K562 (cell line): Measurements from ENCODE around the gene USP4. TPM values are rescaled to one million over a fixed set of nuclear protein-coding genes. Genes with fewer than 3 reads are reported as not detected.

Experiments used
- FOXJ2 ChIP-seq: fragments of 200-800 bp; sonication (Bioruptor generic); IDR thresholded peaks from 2 replicates; pipeline ENCODE4 v1.6.1; 2016; ENCODE audit warnings: missing genetic modification characterization, missing compliant biosample characterization
- FOXJ3 ChIP-seq: sonication (generic); formaldehyde crosslinking; IDR thresholded peaks from 2 replicates; pipeline ENCODE4 v1.4.0; 2020; ENCODE audit warnings: mild to moderate bottlenecking, missing genetic modification reagents
- FUS ChIP-seq: fragments of 200-400 bp; formaldehyde crosslinking; optimal IDR thresholded peaks from 2 replicates; pipeline ENCODE3; 2017; ENCODE audit warnings: low read depth, low read length
- GABPA ChIP-seq: fragments of 200-800 bp; sonication (Bioruptor generic); conservative IDR thresholded peaks from 2 replicates; pipeline ENCODE4 v1.6.1; 2016; ENCODE audit warnings: low read depth, missing genetic modification characterization, missing compliant biosample characterization
- HLTF ChIP-seq: fragments of 450-650 bp; IDR thresholded peaks from 2 replicates; pipeline ENCODE4 v1.6.1; 2016
- HMGN3 ChIP-seq: IDR thresholded peaks from 2 replicates; pipeline ENCODE4 v1.6.1; 2011; ENCODE audit warnings: borderline replicate concordance, low read depth, mild to moderate bottlenecking, mixed read lengths, low read length; ENCODE audit not compliant: insufficient read length; ENCODE audit errors: extremely low read depth
- HNRNPUL1 ChIP-seq: fragments of 200-400 bp; formaldehyde crosslinking; IDR thresholded peaks from 2 replicates; pipeline ENCODE4 v1.6.1; 2017; ENCODE audit warnings: low read length
- KDM2B ChIP-seq: fragments of 250-450 bp; sonication (Bioruptor Pico); IDR thresholded peaks from 2 replicates; pipeline ENCODE4 v1.8.0; 2021; ENCODE audit warnings: mild to moderate bottlenecking, moderate library complexity
- MAFG ChIP-seq: fragments of 450-650 bp; conservative IDR thresholded peaks from 2 replicates; pipeline ENCODE4 v1.6.1; 2016; ENCODE audit warnings: missing genetic modification characterization, missing compliant biosample characterization
- MECOM ChIP-seq: fragments of 250-450 bp; sonication (Bioruptor Pico); IDR thresholded peaks from 2 replicates; pipeline ENCODE4 v1.8.0; 2022; ENCODE audit warnings: inconsistent platforms
- NFIC ChIP-seq: fragments of 450-650 bp; IDR thresholded peaks from 2 replicates; pipeline ENCODE4 v1.6.1; 2017; ENCODE audit warnings: mild to moderate bottlenecking, inconsistent platforms
- NFIX ChIP-seq: fragments of 250-450 bp; sonication (Bioruptor Pico); IDR thresholded peaks from 2 replicates; pipeline ENCODE4 v1.4.0; 2020; ENCODE audit warnings: low read depth, mild to moderate bottlenecking, moderate library complexity
- PHF20 ChIP-seq: fragments of 450-650 bp; IDR thresholded peaks from 2 replicates; pipeline ENCODE4 v1.6.1; 2018; ENCODE audit not compliant: partially characterized antibody
- RFX5 ChIP-seq: IDR thresholded peaks from 2 replicates; pipeline ENCODE4 v1.6.1; 2011; ENCODE audit warnings: low read depth, mild to moderate bottlenecking, improper control_type of control experiment, low read length
- TRIM28 ChIP-seq: fragments of 450-650 bp; IDR thresholded peaks from 2 replicates; pipeline ENCODE4 v1.6.1; 2017
- ZNF239 ChIP-seq: fragments of 250-450 bp; sonication (Bioruptor Pico); IDR thresholded peaks from 2 replicates; pipeline ENCODE4 v1.4.0; 2020; ENCODE audit warnings: mild to moderate bottlenecking
- ZNF24 ChIP-seq: fragments of 450-650 bp; IDR thresholded peaks from 2 replicates; pipeline ENCODE4 v1.6.1; 2016
- ZNF324 ChIP-seq: fragments of 250-450 bp; sonication (Bioruptor Pico); IDR thresholded peaks from 2 replicates; pipeline ENCODE4 v1.4.0; 2020; ENCODE audit warnings: mild to moderate bottlenecking
- ZNF431 ChIP-seq: sonication (generic); formaldehyde crosslinking; IDR thresholded peaks from 2 replicates; pipeline ENCODE4 v1.8.0; 2022; ENCODE audit warnings: mild to moderate bottlenecking, missing genetic modification reagents
- polyA plus RNA-seq, 8 experiments: library from polyadenylated mRNA; depleted of rRNA in 4 of 8; stranded (reverse) in 5 of 8; unstranded in 3 of 8; fragments of >200 nt; fragmentation: Nextera tagmentation in 2 of 8; fragmentation: Illumina TruSeq in 1 of 8; extraction: Ambion mirVana in 2 of 8; extraction: Trizol in 1 of 8; gene quantifications; 2 replicates each; pipeline versions ENCODE4 v1.2.1 to v1.2.3, GENCODE V29; 2011 to 2014; ENCODE audit warnings: inconsistent platforms in 1 of 8, missing spikeins in 1 of 8
- total RNA-seq, 7 experiments: library from RNA; depleted of rRNA in 6 of 7; stranded (reverse); fragments of >200 nt in 6 of 7; fragmentation: Illumina TruSeq in 2 of 7; extraction: Trizol in 2 of 7; gene quantifications; 2 replicates each; pipeline versions ENCODE4 v1.2.1 to v1.2.3, GENCODE V29; 2011 to 2021; ENCODE audit warnings: low replicate concordance in 1 of 7
- TF ChIP-seq, protein P1 (sequence below): IDR thresholded peaks from 3 replicates; pipeline ENCODE4 v1.6.1; 2011; ENCODE audit warnings: borderline replicate concordance, mild to moderate bottlenecking, moderate library complexity; ENCODE audit not compliant: insufficient read length; ENCODE audit errors: extremely low read depth
- TF ChIP-seq, protein P2 (sequence below): sonication (generic); formaldehyde crosslinking; IDR thresholded peaks from 2 replicates; pipeline ENCODE4 v1.8.0; 2022; ENCODE audit warnings: missing genetic modification reagents, mild to moderate bottlenecking, moderate library complexity, borderline replicate concordance
- TF ChIP-seq, protein P3 (sequence below): fragments of 450-650 bp; formaldehyde crosslinking; IDR thresholded peaks from 2 replicates; pipeline ENCODE4 v1.4.0; 2022; ENCODE audit warnings: mild to moderate bottlenecking, moderate library complexity
- TF ChIP-seq, protein P4 (sequence below): conservative IDR thresholded peaks from 2 replicates; pipeline ENCODE4 v1.6.1; 2011; ENCODE audit warnings: low read depth, mild to moderate bottlenecking, low read length; ENCODE audit not compliant: control insufficient read depth

USP4 gene
- total and polyA plus RNA-seq, 9 of the 15 experiments (the other 6 are each of a cell fraction or from before 2014, with no cell fraction given) = 11.8 to 40.4 (median 22.9) TPM

DNA sequence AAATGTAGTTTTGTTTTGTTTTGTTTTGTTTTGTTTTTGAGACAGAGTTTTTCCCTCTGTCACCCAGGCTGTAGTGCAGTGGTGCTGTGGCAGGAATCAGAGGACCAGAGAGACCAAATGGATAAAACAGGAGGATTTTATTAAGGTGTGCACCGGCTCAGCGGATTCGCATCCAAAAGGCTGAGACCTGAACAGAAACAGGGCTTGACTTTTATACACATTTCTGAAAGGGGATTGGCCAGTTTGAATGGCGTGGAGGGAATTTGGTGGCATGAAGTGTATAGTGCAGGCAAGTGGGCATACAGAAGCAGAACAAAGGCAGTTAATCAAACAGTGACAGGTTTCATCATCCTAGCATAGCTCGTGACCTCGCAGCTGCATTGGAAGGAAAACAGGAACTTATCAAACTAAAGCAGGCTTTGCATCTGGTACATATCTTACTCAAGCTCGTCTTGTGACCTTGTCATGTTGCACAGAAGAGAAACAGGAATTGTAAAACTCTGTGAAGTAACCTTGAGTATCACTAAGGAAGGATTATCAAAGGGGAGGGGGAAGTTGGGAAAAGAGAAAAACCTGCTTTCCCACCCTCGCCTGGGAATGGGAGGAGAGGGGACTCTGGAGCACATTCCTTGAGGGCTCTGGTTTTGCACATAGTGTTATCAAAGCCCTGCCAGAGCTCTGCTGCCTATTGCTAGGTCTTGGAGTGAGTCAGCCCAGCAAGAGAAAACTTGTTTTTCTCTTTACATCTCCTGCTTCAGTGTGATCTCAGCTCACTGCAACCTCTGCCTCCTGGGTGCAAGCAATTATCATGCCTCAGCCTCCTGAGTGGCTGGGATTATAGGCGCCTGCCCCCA, 101.4 kb downstream of the USP4 start (continued):
- TF ChIP-seq, protein P1, sequence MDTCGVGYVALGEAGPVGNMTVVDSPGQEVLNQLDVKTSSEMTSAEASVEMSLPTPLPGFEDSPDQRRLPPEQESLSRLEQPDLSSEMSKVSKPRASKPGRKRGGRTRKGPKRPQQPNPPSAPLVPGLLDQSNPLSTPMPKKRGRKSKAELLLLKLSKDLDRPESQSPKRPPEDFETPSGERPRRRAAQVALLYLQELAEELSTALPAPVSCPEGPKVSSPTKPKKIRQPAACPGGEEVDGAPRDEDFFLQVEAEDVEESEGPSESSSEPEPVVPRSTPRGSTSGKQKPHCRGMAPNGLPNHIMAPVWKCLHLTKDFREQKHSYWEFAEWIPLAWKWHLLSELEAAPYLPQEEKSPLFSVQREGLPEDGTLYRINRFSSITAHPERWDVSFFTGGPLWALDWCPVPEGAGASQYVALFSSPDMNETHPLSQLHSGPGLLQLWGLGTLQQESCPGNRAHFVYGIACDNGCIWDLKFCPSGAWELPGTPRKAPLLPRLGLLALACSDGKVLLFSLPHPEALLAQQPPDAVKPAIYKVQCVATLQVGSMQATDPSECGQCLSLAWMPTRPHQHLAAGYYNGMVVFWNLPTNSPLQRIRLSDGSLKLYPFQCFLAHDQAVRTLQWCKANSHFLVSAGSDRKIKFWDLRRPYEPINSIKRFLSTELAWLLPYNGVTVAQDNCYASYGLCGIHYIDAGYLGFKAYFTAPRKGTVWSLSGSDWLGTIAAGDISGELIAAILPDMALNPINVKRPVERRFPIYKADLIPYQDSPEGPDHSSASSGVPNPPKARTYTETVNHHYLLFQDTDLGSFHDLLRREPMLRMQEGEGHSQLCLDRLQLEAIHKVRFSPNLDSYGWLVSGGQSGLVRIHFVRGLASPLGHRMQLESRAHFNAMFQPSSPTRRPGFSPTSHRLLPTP = no peak
- TF ChIP-seq ZNF431 (CRISPR knock-in tag) = no peak
- TF ChIP-seq FOXJ2 (tag) = peak; percentile 95
- peak; percentile 85 for TF ChIP-seq MECOM
- TF ChIP-seq HNRNPUL1 = no peak
- peak; percentile 91; the same call in 1 of the 2 replicates for TF ChIP-seq TRIM28
- no peak for TF ChIP-seq FOXJ3 (CRISPR knock-in tag)
- TF ChIP-seq, protein P2, sequence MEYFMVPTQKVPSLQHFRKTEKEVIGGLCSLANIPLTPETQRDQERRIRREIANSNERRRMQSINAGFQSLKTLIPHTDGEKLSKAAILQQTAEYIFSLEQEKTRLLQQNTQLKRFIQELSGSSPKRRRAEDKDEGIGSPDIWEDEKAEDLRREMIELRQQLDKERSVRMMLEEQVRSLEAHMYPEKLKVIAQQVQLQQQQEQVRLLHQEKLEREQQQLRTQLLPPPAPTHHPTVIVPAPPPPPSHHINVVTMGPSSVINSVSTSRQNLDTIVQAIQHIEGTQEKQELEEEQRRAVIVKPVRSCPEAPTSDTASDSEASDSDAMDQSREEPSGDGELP (CRISPR knock-in tag) = peak; percentile 67
- no peak for TF ChIP-seq FUS
- TF ChIP-seq PHF20 = no peak
- no peak for TF ChIP-seq HMGN3
- peak; percentile 92 for TF ChIP-seq NFIC
- TF ChIP-seq, protein P3, sequence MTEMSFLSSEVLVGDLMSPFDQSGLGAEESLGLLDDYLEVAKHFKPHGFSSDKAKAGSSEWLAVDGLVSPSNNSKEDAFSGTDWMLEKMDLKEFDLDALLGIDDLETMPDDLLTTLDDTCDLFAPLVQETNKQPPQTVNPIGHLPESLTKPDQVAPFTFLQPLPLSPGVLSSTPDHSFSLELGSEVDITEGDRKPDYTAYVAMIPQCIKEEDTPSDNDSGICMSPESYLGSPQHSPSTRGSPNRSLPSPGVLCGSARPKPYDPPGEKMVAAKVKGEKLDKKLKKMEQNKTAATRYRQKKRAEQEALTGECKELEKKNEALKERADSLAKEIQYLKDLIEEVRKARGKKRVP = peak; percentile 95
- 0 out of 2 replicates have a peak, but pooled peaks have one; percentile 23 for TF ChIP-seq MAFG (tag)
- TF ChIP-seq ZNF324 (CRISPR knock-in tag) = no peak
- peak; percentile 72 for TF ChIP-seq ZNF239
- peak; percentile 68; the same call in 1 of the 2 replicates for TF ChIP-seq HLTF
- TF ChIP-seq ZNF24 = peak; percentile 39; the same call in 1 of the 2 replicates
- TF ChIP-seq RFX5 = no peak
- 0 out of 2 replicates have a peak, but pooled peaks have one; percentile 45 for TF ChIP-seq KDM2B (CRISPR knock-in tag)
- TF ChIP-seq, protein P4, sequence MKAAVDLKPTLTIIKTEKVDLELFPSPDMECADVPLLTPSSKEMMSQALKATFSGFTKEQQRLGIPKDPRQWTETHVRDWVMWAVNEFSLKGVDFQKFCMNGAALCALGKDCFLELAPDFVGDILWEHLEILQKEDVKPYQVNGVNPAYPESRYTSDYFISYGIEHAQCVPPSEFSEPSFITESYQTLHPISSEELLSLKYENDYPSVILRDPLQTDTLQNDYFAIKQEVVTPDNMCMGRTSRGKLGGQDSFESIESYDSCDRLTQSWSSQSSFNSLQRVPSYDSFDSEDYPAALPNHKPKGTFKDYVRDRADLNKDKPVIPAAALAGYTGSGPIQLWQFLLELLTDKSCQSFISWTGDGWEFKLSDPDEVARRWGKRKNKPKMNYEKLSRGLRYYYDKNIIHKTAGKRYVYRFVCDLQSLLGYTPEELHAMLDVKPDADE = no peak
- TF ChIP-seq NFIX (CRISPR knock-in tag) = no peak
- peak; percentile 62 for TF ChIP-seq GABPA (tag)
